HEK293 (cell line): ENCODE results near the gene NECTIN1.
A peak's percentile ranks its signal among the peaks of the same experiment; 100 is the strongest.

Experiments used
- CTCF ChIA-PET: fragments of 350-600 bp; formaldehyde crosslinking; extraction: SDS; loops from one replicate; lab custom pipeline; 2021; ENCODE audit warnings: antibody characterized with exemption; lab: Yijun Ruan, JAX
- POLR2A ChIA-PET: fragments of 300-600 bp; formaldehyde crosslinking; extraction: SDS; loops from one replicate; lab custom pipeline; 2020; ENCODE audit warnings: antibody characterized with exemption, inconsistent platforms; lab: Yijun Ruan, JAX
- H3K27ac ChIP-seq: fragments of 200-500 bp; sonication (Bioruptor generic); 2 replicates; pipeline ENCODE4 v1.5.1; 2014; ENCODE audit warnings: low read depth, low read length, control low read depth, inconsistent platforms; ENCODE audit errors: extremely low read depth
- H3K36me3 ChIP-seq, 2 experiments: fragments of 200-500 bp in 1 of 2; sonication (Bioruptor generic) in 1 of 2; 1 replicate in 1 of 2; 2 replicates in 1 of 2; pipeline ENCODE4 v1.5.1; 2014 to 2017; ENCODE audit warnings: inconsistent platforms in 2 of 2, low read length in 2 of 2; ENCODE audit not compliant: control insufficient read depth in 2 of 2, insufficient read depth in 1 of 2
- H3K4me1 ChIP-seq: fragments of 200-500 bp; sonication (Bioruptor generic); 2 replicates; pipeline ENCODE4 v1.5.1; 2014; ENCODE audit warnings: mild to moderate bottlenecking, low read length, inconsistent platforms; ENCODE audit not compliant: control insufficient read depth, insufficient read depth
- H3K4me3 ChIP-seq: 2 replicates; pipeline ENCODE4 v1.5.1; 2011; ENCODE audit warnings: low read depth, mild to moderate bottlenecking, control low read depth, low read length, moderate library complexity
- H3K9me3 ChIP-seq: fragments of 200-500 bp; sonication (Bioruptor generic); 2 replicates; pipeline ENCODE4 v1.5.1; 2014; ENCODE audit warnings: low read depth, low read length, inconsistent platforms; ENCODE audit not compliant: control insufficient read depth, insufficient read depth
- EGR2 ChIP-seq: fragments of 450-650 bp; formaldehyde crosslinking; IDR thresholded peaks from 2 replicates; pipeline ENCODE4 v1.5.1; 2016; ENCODE audit warnings: low read depth, missing biosample characterization, missing genetic modification characterization
- ZFHX2 ChIP-seq: fragments of 450-650 bp; formaldehyde crosslinking; conservative IDR thresholded peaks from 2 replicates; pipeline ENCODE4 v1.5.1; 2016; ENCODE audit warnings: missing biosample characterization, missing genetic modification characterization
- ZIC2 ChIP-seq: fragments of 450-650 bp; formaldehyde crosslinking; IDR thresholded peaks from 2 replicates; pipeline ENCODE4 v1.5.1; 2016; ENCODE audit warnings: missing biosample characterization, missing genetic modification characterization
- ZNF157 ChIP-seq: fragments of 450-650 bp; formaldehyde crosslinking; IDR thresholded peaks from 2 replicates; pipeline ENCODE4 v1.5.1; 2016; ENCODE audit warnings: missing biosample characterization, missing genetic modification characterization
- ZNF175 ChIP-seq: fragments of 450-650 bp; formaldehyde crosslinking; IDR thresholded peaks from 2 replicates; pipeline ENCODE4 v1.5.1; 2016; ENCODE audit warnings: missing biosample characterization, missing genetic modification characterization
- ZNF223 ChIP-seq: fragments of 450-650 bp; formaldehyde crosslinking; IDR thresholded peaks from 2 replicates; pipeline ENCODE4 v1.5.1; 2016; ENCODE audit warnings: missing biosample characterization, missing genetic modification characterization
- ZNF398 ChIP-seq: fragments of 450-650 bp; formaldehyde crosslinking; IDR thresholded peaks from 2 replicates; pipeline ENCODE4 v1.5.1; 2017; ENCODE audit warnings: missing biosample characterization, missing genetic modification characterization
- ZNF48 ChIP-seq: fragments of 450-650 bp; formaldehyde crosslinking; IDR thresholded peaks from 2 replicates; pipeline ENCODE4 v1.5.1; 2016; ENCODE audit warnings: missing biosample characterization, missing genetic modification characterization
- ZNF548 ChIP-seq: fragments of 450-650 bp; formaldehyde crosslinking; IDR thresholded peaks from 2 replicates; pipeline ENCODE4 v1.5.1; 2016; ENCODE audit warnings: missing biosample characterization, missing genetic modification characterization
- ZNF585B ChIP-seq: fragments of 450-650 bp; formaldehyde crosslinking; IDR thresholded peaks from 2 replicates; pipeline ENCODE4 v1.5.1; 2016; ENCODE audit warnings: missing biosample characterization, missing genetic modification characterization
- ZNF76 ChIP-seq: fragments of 450-650 bp; formaldehyde crosslinking; IDR thresholded peaks from 2 replicates; pipeline ENCODE4; 2016; ENCODE audit warnings: low read depth, missing biosample characterization, missing genetic modification characterization, borderline replicate concordance
- ZXDB ChIP-seq: fragments of 450-650 bp; formaldehyde crosslinking; IDR thresholded peaks from 2 replicates; pipeline ENCODE4 v1.5.1; 2016; ENCODE audit warnings: missing biosample characterization, missing genetic modification characterization
- TF ChIP-seq, protein P1 (sequence below): fragments of 450-650 bp; formaldehyde crosslinking; conservative IDR thresholded peaks from 2 replicates; pipeline ENCODE4 v1.5.1; 2016; ENCODE audit warnings: low read depth, missing biosample characterization, missing genetic modification characterization

Gene NECTIN1

DNA sequence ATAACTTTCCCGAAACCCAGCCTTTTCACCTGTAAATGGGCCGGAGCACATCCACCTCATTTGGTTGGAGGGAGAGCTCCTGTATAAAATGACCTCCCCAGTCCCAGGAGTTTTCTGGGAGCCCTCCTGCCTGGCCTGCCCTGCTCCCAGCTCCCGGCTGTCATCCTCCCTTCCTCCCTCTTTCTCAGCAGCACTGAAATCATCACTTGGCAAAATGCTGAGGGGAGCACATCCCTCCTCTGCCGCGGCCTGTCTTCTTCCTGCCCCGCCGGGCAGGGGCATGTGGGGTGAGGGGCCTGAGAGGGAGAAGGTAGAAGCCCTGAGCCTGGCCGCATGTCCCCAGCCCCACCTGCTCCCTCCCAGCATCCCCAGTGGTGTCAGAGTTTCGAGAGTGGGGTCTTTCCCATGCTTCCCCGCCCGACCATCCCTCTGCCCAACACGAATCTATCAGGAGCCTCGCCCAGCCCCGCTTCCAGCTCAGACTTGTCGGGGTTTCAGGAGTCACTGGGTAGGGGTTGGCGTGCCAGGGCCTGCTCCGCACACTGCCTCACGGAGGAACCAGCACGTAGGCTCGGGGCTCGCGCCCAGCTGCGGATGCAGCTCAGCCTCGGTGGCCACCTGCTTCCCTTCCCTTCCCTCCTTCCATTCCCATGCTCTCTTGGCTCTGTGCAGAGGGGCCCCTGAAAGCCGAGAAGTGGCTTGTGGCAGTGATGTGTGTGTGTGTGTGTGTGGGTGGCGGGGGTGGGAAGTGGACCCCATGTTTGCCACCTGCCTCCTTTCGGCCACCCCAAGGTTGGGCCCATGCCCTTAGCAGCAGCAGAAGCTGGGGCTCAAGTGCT is 37.1 kb downstream of the NECTIN1 start:
- H3K27ac ChIP-seq = no peak overlapping the region
- TF ChIP-seq ZNF548 (tag by site-specific recombination) = no peak
- TF ChIP-seq ZNF223 (tag by site-specific recombination) = no peak
- peak; percentile 21; the same call in 1 of the 2 replicates for TF ChIP-seq ZNF398 (tag by site-specific recombination)
- no peak for TF ChIP-seq ZNF157 (tag by site-specific recombination)
- TF ChIP-seq, protein P1, sequence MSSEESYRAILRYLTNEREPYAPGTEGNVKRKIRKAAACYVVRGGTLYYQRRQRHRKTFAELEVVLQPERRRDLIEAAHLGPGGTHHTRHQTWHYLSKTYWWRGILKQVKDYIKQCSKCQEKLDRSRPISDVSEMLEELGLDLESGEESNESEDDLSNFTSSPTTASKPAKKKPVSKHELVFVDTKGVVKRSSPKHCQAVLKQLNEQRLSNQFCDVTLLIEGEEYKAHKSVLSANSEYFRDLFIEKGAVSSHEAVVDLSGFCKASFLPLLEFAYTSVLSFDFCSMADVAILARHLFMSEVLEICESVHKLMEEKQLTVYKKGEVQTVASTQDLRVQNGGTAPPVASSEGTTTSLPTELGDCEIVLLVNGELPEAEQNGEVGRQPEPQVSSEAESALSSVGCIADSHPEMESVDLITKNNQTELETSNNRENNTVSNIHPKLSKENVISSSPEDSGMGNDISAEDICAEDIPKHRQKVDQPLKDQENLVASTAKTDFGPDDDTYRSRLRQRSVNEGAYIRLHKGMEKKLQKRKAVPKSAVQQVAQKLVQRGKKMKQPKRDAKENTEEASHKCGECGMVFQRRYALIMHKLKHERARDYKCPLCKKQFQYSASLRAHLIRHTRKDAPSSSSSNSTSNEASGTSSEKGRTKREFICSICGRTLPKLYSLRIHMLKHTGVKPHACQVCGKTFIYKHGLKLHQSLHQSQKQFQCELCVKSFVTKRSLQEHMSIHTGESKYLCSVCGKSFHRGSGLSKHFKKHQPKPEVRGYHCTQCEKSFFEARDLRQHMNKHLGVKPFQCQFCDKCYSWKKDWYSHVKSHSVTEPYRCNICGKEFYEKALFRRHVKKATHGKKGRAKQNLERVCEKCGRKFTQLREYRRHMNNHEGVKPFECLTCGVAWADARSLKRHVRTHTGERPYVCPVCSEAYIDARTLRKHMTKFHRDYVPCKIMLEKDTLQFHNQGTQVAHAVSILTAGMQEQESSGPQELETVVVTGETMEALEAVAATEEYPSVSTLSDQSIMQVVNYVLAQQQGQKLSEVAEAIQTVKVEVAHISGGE (tag by site-specific recombination) = no peak
- TF ChIP-seq ZFHX2 (tag by site-specific recombination) = peak; percentile 75
- no peak for TF ChIP-seq ZXDB
- TF ChIP-seq ZNF175 (tag by site-specific recombination) = no peak
- peak; percentile 33; the same call in 1 of the 2 replicates for TF ChIP-seq EGR2 (tag by site-specific recombination)
- TF ChIP-seq ZNF76 (tag by site-specific recombination) = no peak
- H3K9me3 ChIP-seq = no peaks in the 10 kb centered on the region
- ChIA-PET POLR2A (no interaction called here), CTCF (interaction anchor here (0.7 to 1.9 kb wide), 4 partner anchors 11 to 37 kb away, joined by 3 to 5 read pairs (median 4); partner anchors contain the start of gene NECTIN1)
- H3K4me3 ChIP-seq = no peak overlapping the region
- H3K36me3 ChIP-seq = no peaks in the 10 kb centered on the region
- no peaks in the 10 kb centered on the region for H3K4me1 ChIP-seq

- H3K4me3 ChIP-seq = no peak overlapping the region
- ChIA-PET CTCF (interaction anchor here (0.8 to 1.9 kb wide), 3 partner anchors 11 to 38 kb away, joined by 3 to 5 read pairs (median 4); partner anchors contain the start of gene NECTIN1), POLR2A (no interaction called here)
- no peaks in the 10 kb centered on the region for H3K36me3 ChIP-seq
- no peaks in the 10 kb centered on the region for H3K4me1 ChIP-seq
- TF ChIP-seq ZIC2 (peak; percentile 79), ZNF48 (tag by site-specific recombination) (no peak)
- no peak overlapping the region for H3K27ac ChIP-seq
- no peaks in the 10 kb centered on the region for H3K9me3 ChIP-seq
Observed at GRCh38 chr11:119691020-119691666, 37.9 kb downstream of the NECTIN1 start.

- Histone ChIP-seq H3K4me1 (no peaks in the 10 kb centered on the region), H3K36me3 (no peaks in the 10 kb centered on the region), H3K9me3 (no peaks in the 10 kb centered on the region), H3K4me3 (no peak overlapping the region), H3K27ac (no peak overlapping the region)
- POLR2A ChIA-PET = no interaction called here
- CTCF ChIA-PET = interaction anchor here (1.0 kb wide), 1 partner anchor 32 kb away, joined by 3 read pairs; no protein-coding TSS in a partner anchor
- no peak for TF ChIP-seq ZNF585B
- no peak for TF ChIP-seq ZNF398 (tag by site-specific recombination)
Observed at GRCh38 chr11:119689302-119689701, 39.7 kb downstream of the NECTIN1 start.
